Measurements from ENCODE around the gene NXN.
"Not testable (repeated sequence)": the region's sequence is repeated elsewhere in the genome, so short reads cannot be mapped to it uniquely, and the experiment has no call there.

- TF ChIP-seq CTCF, POLR2A (IDR thresholded peaks at IDR 0.05): not testable (repeated sequence)
Measured at GRCh38 chr17:924306-924705, 55.3 kb downstream of the NXN start.
